HCEC 1CT (cell line): Measurements from ENCODE around the gene RNF43.
"Not testable (repeated sequence)": the region's sequence is repeated elsewhere in the genome, so short reads cannot be mapped to it uniquely, and the experiment has no call there.

Experiments used
- DNase-seq: peaks from one replicate; pipeline ENCODE4 v3.0.0-alpha.2; 2017

Gene RNF43

GRCh38 chr17:58403311-58403710 is 14.0 kb downstream of the RNF43 start:
- no peak for DNase-seq

- DNase-seq, result no peak
These were observed 14.7 kb downstream of the RNF43 start for GRCh38 chr17:58402679-58403078.

- no peak for DNase-seq
These were observed 15.3 kb downstream of the RNF43 start for GRCh38 chr17:58402047-58402446.

- no peak for DNase-seq
These were observed 16.0 kb downstream of the RNF43 start for GRCh38 chr17:58401287-58401686.

GRCh38 chr17:58400826-58401225 is 16.5 kb downstream of the RNF43 start:
- no peak for DNase-seq

- no peak for DNase-seq
These were observed 17.4 kb downstream of the RNF43 start for GRCh38 chr17:58399974-58400373.

GRCh38 chr17:58398574-58399266 is 18.6 kb downstream of the RNF43 start:
- DNase-seq, result no peak

- not testable (repeated sequence) for DNase-seq
These were observed 19.9 kb downstream of the RNF43 start for GRCh38 chr17:58397421-58397820.

GRCh38 chr17:58396173-58396572 is 21.2 kb downstream of the RNF43 start:
- DNase-seq, result no peak

GRCh38 chr17:58394534-58395223 is 22.7 kb downstream of the RNF43 start:
- DNase-seq, result no peak

- DNase-seq, result no peak
These were observed 25.9 kb downstream of the RNF43 start for GRCh38 chr17:58391302-58391984.

GRCh38 chr17:58390884-58391283 is 26.4 kb downstream of the RNF43 start:
- DNase-seq, result no peak

- DNase-seq, result no peak
These were observed 28.8 kb downstream of the RNF43 start for GRCh38 chr17:58388302-58389190.

GRCh38 chr17:58387834-58388233 is 29.5 kb downstream of the RNF43 start:
- DNase-seq, result no peak

- DNase-seq, result no peak
These were observed 30.6 kb downstream of the RNF43 start for GRCh38 chr17:58386708-58387107.

- no peak for DNase-seq
These were observed 31.9 kb downstream of the RNF43 start for GRCh38 chr17:58385359-58385899.

- DNase-seq, result no peak
These were observed 32.4 kb downstream of the RNF43 start for GRCh38 chr17:58384897-58385296.

GRCh38 chr17:58383892-58384462 is 33.4 kb downstream of the RNF43 start:
- DNase-seq, result no peak

GRCh38 chr17:58382872-58383242 is 34.5 kb downstream of the RNF43 start:
- DNase-seq, result no peak

- DNase-seq, result no peak
These were observed 35.0 kb downstream of the RNF43 start for GRCh38 chr17:58382108-58382871.
